Fibroblast of villous mesenchyme (primary cell): ENCODE data around the gene AMD1. TPM values are rescaled to one million over a fixed set of nuclear protein-coding genes. Genes with fewer than 3 reads are reported as not detected.
"Not testable (repeated sequence)": the region's sequence is repeated elsewhere in the genome, so short reads cannot be mapped to it uniquely, and the experiment has no call there.

Experiments used
- DNase-seq: peaks from one replicate; pipeline ENCODE4 v3.0.0-alpha.2; 2010; ENCODE audit warnings: low read depth
- H3K4me3 ChIP-seq: 2 replicates; pipeline ENCODE4 v1.5.1; 2011; ENCODE audit warnings: low read depth, mild to moderate bottlenecking, low read length
- CTCF ChIP-seq: IDR thresholded peaks from 2 replicates; pipeline ENCODE4 v1.5.1; 2012; ENCODE audit warnings: low read depth, mild to moderate bottlenecking, low read length; ENCODE audit not compliant: insufficient read depth
- total RNA-seq: library from RNA; depleted of rRNA; stranded (reverse); fragments of >200 nt; gene quantifications from 2 replicates; pipeline ENCODE4 v1.2.3, GENCODE V29; 2012

The AMD1 gene
- total RNA-seq, 1 donor = 123 TPM

DNA sequence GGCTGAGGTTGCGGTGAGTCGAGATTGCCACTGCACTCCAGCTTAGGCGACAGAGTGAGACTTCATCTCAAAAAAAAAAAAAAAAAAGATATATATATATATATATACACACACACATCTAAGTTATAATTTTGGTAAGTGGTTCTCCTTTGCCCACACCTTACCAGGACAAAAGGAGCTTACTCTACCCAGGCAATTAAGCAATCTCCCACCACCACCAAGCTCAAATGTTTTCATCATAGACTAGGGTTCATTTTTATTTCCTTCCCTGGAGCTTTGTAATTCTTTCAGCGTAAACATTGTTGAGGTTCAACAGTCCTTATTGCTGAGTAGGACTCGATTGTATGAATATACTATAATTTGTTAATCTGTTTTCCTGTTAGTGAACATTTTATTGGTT is 23.5 kb downstream of the AMD1 start:
- H3K4me3 ChIP-seq = no peak overlapping the region
- no peak for TF ChIP-seq CTCF
- DNase-seq = no peak

GRCh38 chr6:110900028-110900598 is 25.5 kb downstream of the AMD1 start:
- no peak for DNase-seq
- no peak overlapping the region for H3K4me3 ChIP-seq
- TF ChIP-seq CTCF = no peak

DNA sequence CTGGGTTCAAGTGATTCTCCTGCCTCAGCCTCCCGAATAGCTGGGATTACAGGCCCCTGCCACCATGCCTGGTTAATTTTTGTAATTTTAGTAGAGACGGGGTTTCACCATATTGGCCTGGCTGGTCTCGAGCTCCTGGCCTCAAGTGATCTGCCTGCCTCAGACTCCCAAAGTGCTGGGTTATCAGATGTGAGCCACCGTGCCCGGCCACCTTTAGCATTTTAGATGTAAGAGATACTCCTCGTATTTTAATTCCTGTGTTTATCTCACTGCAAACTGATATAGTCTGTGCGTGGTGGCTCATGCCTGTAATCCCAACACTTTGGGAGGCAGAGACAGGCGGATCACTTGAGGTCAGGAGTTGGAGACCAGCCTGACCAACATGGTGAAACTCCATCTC is 27.0 kb downstream of the AMD1 start:
- DNase-seq, H3K4me3 ChIP-seq: not testable (repeated sequence)

GRCh38 chr6:110902091-110902490 is 27.5 kb downstream of the AMD1 start:
- TF ChIP-seq CTCF = no peak
- no peak for DNase-seq
- no peak overlapping the region for H3K4me3 ChIP-seq

DNA sequence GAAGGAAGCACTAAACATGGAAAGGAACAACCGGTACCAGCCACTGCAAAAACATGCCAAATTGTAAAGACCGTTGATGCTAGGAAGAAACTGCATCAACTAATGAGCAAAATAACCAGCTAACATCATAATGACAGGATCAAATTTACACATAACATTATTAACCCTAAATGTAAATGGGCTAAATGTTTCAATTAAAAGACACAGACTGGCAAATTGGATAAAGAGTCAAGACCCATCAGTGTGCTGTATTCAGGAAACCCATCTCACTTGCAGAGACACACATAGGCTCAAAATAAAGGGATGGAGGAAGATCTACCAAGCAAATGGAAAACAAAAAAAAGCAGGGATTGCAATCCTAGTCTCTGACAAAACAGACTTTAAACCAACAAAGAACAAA is 31.7 kb downstream of the AMD1 start:
- DNase-seq, H3K4me3 ChIP-seq: not testable (repeated sequence)

DNA sequence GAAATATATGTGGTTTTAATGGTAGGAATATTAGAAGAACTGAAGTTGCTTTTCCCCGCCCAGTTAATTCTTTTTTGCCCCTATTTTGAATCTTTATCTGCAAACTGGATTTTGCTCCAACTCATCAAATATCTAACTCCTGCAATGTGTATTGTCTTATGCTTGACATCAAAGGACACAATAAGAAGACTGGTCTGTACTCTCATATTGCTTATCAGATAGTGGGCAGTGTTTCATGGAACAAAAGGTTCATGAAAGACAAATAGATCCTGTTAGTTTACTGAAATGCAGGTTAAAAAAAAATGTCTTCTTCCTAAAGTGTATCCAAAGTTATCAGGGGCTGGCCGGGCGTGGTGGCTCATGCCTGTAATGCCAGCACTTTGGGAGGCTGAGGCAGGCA is 56.2 kb downstream of the AMD1 start:
- no peak for DNase-seq
- no peak overlapping the region for H3K4me3 ChIP-seq
- TF ChIP-seq CTCF = no peak

DNA sequence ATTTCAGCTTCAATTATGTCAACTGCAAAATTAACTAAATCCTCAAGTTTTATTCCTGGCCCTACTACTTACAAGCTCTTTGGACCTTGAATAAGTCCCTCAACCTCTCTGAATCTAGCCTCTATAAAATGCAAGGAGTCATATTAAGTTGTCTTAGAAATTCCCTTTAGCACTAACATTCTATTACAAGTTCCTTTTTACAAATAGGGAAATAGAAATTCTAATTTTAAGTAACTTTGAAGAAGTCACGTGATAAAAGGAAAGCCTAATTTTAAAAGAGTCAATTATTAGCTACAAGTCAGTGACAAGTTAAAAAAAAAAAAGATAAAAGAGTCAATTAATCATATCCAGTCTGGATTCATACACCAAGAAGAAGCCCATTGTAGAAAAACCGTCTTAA is 59.3 kb downstream of the AMD1 start:
- TF ChIP-seq CTCF = no peak
- H3K4me3 ChIP-seq = no peak overlapping the region

GRCh38 chr6:110934381-110934898 is 59.9 kb downstream of the AMD1 start:
- no peak overlapping the region for H3K4me3 ChIP-seq
- TF ChIP-seq CTCF = no peak
- no peak for DNase-seq

More for the DNA sequence above, 59.3 kb downstream of the AMD1 start:
- no peak for DNase-seq
